ENCODE data around the gene LMAN2. TPM values are rescaled to one million over a fixed set of nuclear protein-coding genes. Genes with fewer than 3 reads are reported as not detected.
"Not testable (repeated sequence)": the region's sequence is repeated elsewhere in the genome, so short reads cannot be mapped to it uniquely, and the experiment has no call there.

LMAN2 gene
- total RNA-seq, 2 donors from 2014 or later, result 136 to 150 TPM

DNA sequence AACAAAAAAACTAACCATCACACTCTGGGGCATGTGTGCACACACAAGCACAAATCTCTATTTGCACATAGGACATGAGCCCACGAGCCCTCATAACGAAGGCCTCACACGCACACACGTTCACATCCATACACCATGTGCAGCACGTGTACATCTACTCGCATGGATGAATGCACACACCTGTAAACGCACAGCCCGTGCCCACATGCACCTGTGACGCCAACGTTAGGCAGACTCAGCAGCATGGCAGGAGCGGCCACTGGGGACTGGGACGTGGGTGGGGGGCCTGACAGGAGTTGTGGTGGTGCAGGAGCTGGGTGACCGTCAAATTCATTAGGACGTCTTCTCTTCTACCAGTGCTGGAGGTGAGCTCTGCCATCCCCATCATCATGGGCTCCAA, 35.9 kb upstream of the LMAN2 start:
- Mint-ChIP-seq H3K27me3 (peaks cover 0 to 5% of the 10 kb centered on the region in 2 donors), H3K9me3 (no peaks in the 10 kb centered on the region), H3K4me1 (ENCODE audit: low read depth in 2 of 2) (peaks cover 36 to 41% of the 10 kb centered on the region in 2 donors), H3K4me3 (no peak overlapping the region), H3K36me3 (no peaks in the 10 kb centered on the region), H3K27ac (no peak overlapping the region)
- DNase-seq (ENCODE audit: low spot score), result no peak
- no peak for ATAC-seq

GRCh38 chr5:177386542-177386941, 35.1 kb upstream of the LMAN2 start:
- H3K9me3 Mint-ChIP-seq, result no peaks in the 10 kb centered on the region
- peaks cover 0 to 5% of the 10 kb centered on the region in 2 donors for H3K27me3 Mint-ChIP-seq
- H3K4me1 Mint-ChIP-seq (ENCODE audit: low read depth in 2 of 2), result peaks cover 36 to 41% of the 10 kb centered on the region in 2 donors
- H3K27ac Mint-ChIP-seq, result no peak overlapping the region
- no peak for DNase-seq (ENCODE audit: low spot score)
- H3K36me3 Mint-ChIP-seq, result no peaks in the 10 kb centered on the region
- no peak overlapping the region for H3K4me3 Mint-ChIP-seq
- no peak for ATAC-seq

GRCh38 chr5:177385720-177386119, 34.3 kb upstream of the LMAN2 start:
- no peak for DNase-seq (ENCODE audit: low spot score)
- Mint-ChIP-seq H3K4me1 (ENCODE audit: low read depth in 2 of 2) (peaks cover 32 to 34% of the 10 kb centered on the region in 2 donors), H3K9me3 (no peaks in the 10 kb centered on the region), H3K36me3 (no peaks in the 10 kb centered on the region), H3K4me3 (peak overlapping the region; percentile 26), H3K27me3 (peaks cover 0 to 5% of the 10 kb centered on the region in 2 donors), H3K27ac (no peak overlapping the region)
- ATAC-seq, result no peak

GRCh38 chr5:177384134-177384533, 32.7 kb upstream of the LMAN2 start, which contains the start of gene SLC34A1:
TSS of gene SLC34A1 (plus strand) at chr5:177384434. CDS start at chr5:177385742, 1,308 bp downstream.
- Mint-ChIP-seq H3K36me3 (no peaks in the 10 kb centered on the region), H3K9me3 (no peaks in the 10 kb centered on the region), H3K27me3 (peaks cover 0 to 2% of the 10 kb centered on the region in 2 donors), H3K27ac (peak within 1 kb of the TSS in 1 of 2 donors; percentile 62), H3K4me1 (ENCODE audit: low read depth in 2 of 2) (peaks cover 22 to 31% of the 10 kb centered on the region in 2 donors), H3K4me3 (peak within 1 kb of the TSS; percentile 26)
- DNase-seq (ENCODE audit: low spot score) (no peak), ATAC-seq (no peak)

DNA sequence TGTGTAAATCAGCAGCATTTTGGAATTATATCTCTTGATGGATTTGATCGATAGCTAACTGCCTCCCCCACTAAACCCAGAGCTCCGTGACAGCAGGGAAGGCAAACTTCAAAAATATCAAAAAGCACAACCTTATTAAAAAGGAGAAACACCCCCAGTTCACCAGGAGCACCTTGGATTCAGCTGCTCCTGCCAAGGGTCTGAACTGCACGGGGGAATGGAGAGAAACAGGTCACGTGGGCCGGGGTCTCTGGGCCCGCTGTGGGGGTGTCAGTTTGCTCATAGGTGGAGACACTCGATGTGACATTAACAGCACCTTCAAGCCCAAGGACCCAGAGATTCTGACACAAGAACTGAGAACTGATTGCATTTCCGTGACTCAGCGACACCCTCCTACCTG, 31.7 kb upstream of the LMAN2 start:
- ATAC-seq (no peak), DNase-seq (ENCODE audit: low spot score) (no peak)
- no peak overlapping the region for H3K27ac Mint-ChIP-seq
- no peaks in the 10 kb centered on the region for H3K9me3 Mint-ChIP-seq
- H3K36me3 Mint-ChIP-seq, result no peaks in the 10 kb centered on the region
- H3K4me3 Mint-ChIP-seq, result no peak overlapping the region
- H3K27me3 Mint-ChIP-seq, result peaks cover 0 to 2% of the 10 kb centered on the region in 2 donors
- H3K4me1 Mint-ChIP-seq (ENCODE audit: low read depth in 2 of 2), result peaks cover 15 to 24% of the 10 kb centered on the region in 2 donors

DNA sequence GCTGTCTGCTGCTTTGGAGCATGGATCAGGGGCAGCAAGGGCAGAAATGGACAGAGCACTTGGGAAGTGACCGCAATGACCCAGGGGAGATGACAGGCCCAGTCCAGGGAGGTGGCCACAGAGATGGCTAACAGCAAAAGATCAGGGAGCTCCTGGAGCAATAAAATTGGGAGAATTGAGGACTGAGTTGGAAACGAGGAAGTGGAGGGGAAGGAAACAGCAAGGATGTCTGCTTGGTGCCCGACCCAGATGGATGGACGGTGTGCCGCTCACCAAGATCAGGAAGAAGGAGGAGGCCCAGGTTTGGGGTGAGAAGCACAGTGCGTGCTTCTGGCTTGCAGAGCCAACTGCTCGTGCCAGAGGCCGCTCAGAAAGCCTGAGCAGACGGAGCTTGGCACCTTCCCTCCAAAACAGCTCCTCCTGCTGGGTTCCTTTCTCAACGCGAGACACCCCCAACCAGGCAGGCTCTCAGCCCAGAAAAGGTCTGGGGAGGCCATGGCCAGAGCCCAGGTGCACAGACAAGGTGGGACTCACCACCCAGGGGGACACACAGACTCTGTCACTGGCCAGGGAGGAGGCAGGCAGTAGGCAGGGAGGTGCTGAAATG, 31.1 kb upstream of the LMAN2 start:
- Mint-ChIP-seq H3K4me1 (ENCODE audit: low read depth in 2 of 2) (peaks cover 15 to 22% of the 10 kb centered on the region in 2 donors), H3K27me3 (peaks cover 0 to 2% of the 10 kb centered on the region in 2 donors), H3K4me3 (no peak overlapping the region), H3K36me3 (no peaks in the 10 kb centered on the region), H3K9me3 (no peaks in the 10 kb centered on the region), H3K27ac (no peak overlapping the region)
- DNase-seq (ENCODE audit: low spot score), result no peak
- no peak for ATAC-seq

GRCh38 chr5:177380805-177381126, 29.3 kb upstream of the LMAN2 start:
- Mint-ChIP-seq H3K4me1 (ENCODE audit: low read depth in 2 of 2) (peaks cover 15 to 22% of the 10 kb centered on the region in 2 donors), H3K27ac (no peak overlapping the region), H3K9me3 (no peaks in the 10 kb centered on the region), H3K4me3 (no peak overlapping the region), H3K36me3 (no peaks in the 10 kb centered on the region), H3K27me3 (peaks cover 0 to 2% of the 10 kb centered on the region in 2 donors)
- ATAC-seq, result no peak
- DNase-seq (ENCODE audit: low spot score), result no peak

DNA sequence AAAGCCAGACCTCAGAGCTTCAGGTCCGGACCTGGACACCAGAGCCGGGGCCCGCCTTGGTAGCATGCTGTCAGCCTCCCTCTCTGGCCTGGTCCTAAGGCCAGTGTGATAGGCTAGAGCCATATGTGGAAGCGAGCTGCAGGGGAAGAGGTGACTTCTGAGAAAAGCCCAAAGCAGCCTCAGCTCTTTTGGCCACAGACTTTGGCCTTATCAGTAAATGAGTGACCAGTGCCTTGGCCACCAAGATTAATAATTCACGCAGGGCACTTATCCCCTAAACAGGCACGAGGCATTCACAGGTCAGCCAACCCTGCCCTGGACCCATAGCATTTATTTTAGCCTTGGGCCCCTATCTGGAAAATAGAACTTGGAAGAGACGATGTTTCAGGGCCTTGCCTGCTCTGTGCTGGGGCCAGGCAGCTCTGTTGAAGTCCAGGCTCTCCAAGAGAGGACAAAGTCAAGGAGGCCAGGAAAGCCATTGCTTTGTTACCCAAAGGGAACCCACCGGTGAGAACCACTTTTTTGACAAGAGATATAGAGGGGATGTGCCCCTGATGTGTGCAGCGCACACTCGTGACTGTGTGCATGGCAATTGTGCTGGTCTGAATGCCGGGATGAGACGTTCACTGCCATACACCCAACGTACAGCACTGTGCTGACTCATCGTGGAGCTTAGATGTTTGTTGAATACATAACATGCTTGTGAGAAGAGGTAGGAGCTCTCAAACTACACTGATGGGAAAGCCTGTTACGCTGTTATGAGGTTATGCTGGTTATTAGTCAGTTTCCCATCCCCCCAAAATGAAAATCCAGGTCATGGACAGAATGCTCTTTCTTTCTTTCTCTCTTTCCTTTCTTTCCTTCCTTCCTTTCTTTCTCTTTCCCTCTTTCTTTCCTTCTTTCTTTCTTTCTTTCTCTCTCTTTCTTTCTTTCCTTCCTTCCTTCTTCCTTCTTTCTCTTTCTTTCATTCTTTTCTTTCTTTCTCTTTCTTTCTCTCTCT, 27.7 kb upstream of the LMAN2 start:
- peak in 1 of 2 donors; percentile 83 for ATAC-seq
- Mint-ChIP-seq H3K4me1 (ENCODE audit: low read depth in 2 of 2) (peaks cover 9 to 16% of the 10 kb centered on the region in 2 donors), H3K4me3 (no peak overlapping the region), H3K27me3 (peaks cover 0 to 2% of the 10 kb centered on the region in 2 donors), H3K36me3 (no peaks in the 10 kb centered on the region), H3K9me3 (no peaks in the 10 kb centered on the region), H3K27ac (no peak overlapping the region)
- no peak for DNase-seq (ENCODE audit: low spot score)

- Mint-ChIP-seq H3K27ac (no peak overlapping the region), H3K36me3 (no peaks in the 10 kb centered on the region), H3K4me1 (ENCODE audit: low read depth in 2 of 2) (peaks cover 7 to 16% of the 10 kb centered on the region in 2 donors), H3K9me3 (no peaks in the 10 kb centered on the region), H3K27me3 (no peaks in the 10 kb centered on the region), H3K4me3 (no peak overlapping the region)
- ATAC-seq, result peak in 1 of 2 donors; percentile 6
- no peak for DNase-seq (ENCODE audit: low spot score)
These were observed 26.6 kb upstream of the LMAN2 start for GRCh38 chr5:177377851-177378776.

DNA sequence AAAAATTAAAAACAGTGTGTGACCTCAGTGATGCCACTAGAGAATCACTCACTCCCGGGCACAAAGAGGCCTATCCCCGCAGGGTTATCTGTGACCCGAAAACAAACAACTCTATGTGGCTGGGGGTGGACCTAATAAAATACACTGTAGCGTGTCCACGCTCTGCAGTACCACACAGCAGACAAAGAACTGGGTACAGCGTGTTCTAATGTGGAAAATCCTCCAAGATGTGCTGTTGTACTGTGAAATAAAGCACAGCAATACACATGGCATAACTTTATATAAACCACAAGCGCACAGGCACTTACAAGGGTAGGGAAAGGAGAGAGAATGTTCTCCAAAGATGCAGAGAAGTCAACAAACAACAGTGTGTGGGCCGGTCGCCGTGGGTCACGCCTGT, 24.6 kb upstream of the LMAN2 start:
- DNase-seq (ENCODE audit: low spot score), result no peak
- no peak for ATAC-seq
- H3K4me3 Mint-ChIP-seq, result no peak overlapping the region
- H3K9me3 Mint-ChIP-seq, result no peaks in the 10 kb centered on the region
- H3K4me1 Mint-ChIP-seq (ENCODE audit: low read depth in 2 of 2), result peaks cover 16 to 24% of the 10 kb centered on the region in 2 donors
- H3K27me3 Mint-ChIP-seq, result no peaks in the 10 kb centered on the region
- H3K36me3 Mint-ChIP-seq, result no peaks in the 10 kb centered on the region
- no peak overlapping the region for H3K27ac Mint-ChIP-seq

GRCh38 chr5:177375516-177375915, 24.0 kb upstream of the LMAN2 start:
- H3K4me1 Mint-ChIP-seq (ENCODE audit: low read depth in 2 of 2), result peaks cover 16 to 24% of the 10 kb centered on the region in 2 donors
- not testable (repeated sequence) for H3K9me3 Mint-ChIP-seq; H3K27ac Mint-ChIP-seq; H3K36me3 Mint-ChIP-seq; H3K4me3 Mint-ChIP-seq; ATAC-seq; DNase-seq (ENCODE audit: low spot score); H3K27me3 Mint-ChIP-seq

DNA sequence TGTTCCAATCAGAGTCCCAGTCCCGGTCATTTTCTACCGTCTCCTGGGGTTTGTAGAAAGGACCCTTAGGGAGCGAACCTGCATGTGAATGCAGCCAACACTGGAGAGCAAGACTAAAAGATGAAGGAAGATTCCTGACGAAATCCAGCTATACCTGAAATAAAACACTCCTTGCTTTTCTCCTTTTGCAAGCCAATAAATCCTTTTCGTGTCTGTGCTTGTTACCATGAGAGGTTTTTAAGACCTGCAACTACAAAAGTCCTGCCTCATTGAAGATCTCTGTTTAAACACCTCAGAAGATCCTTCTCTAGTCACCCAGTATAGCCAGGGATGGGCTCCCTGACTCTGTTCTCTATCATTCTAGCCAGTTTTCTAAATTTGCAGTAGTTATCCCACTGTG, 22.7 kb upstream of the LMAN2 start:
- Mint-ChIP-seq H3K4me1 (ENCODE audit: low read depth in 2 of 2) (peaks cover 14 to 16% of the 10 kb centered on the region in 2 donors), H3K27me3 (no peaks in the 10 kb centered on the region), H3K4me3 (no peak overlapping the region), H3K27ac (no peak overlapping the region), H3K9me3 (no peaks in the 10 kb centered on the region), H3K36me3 (peaks cover 2% of the 10 kb centered on the region)
- DNase-seq (ENCODE audit: low spot score) (no peak), ATAC-seq (no peak)

GRCh38 chr5:177373806-177374205, 22.3 kb upstream of the LMAN2 start:
- DNase-seq (ENCODE audit: low spot score) (no peak), ATAC-seq (no peak)
- Mint-ChIP-seq H3K4me3 (no peak overlapping the region), H3K27me3 (no peaks in the 10 kb centered on the region), H3K4me1 (ENCODE audit: low read depth in 2 of 2) (peaks cover 15 to 19% of the 10 kb centered on the region in 2 donors), H3K27ac (no peak overlapping the region), H3K9me3 (no peaks in the 10 kb centered on the region), H3K36me3 (peaks cover 6% of the 10 kb centered on the region)
